Erythroblast (primary cell): ENCODE measurements around the gene TPK1.

ENCODE experiments used
- GATA1 ChIP-seq: IDR thresholded peaks from 2 replicates; pipeline ENCODE4 v1.6.1; 2011; ENCODE audit warnings: low read depth, mild to moderate bottlenecking, control low read depth, low read length, moderate library complexity
- POLR2A ChIP-seq: IDR thresholded peaks from 2 replicates; pipeline ENCODE4 v1.6.1; 2011; ENCODE audit warnings: mild to moderate bottlenecking, low read length

DNA sequence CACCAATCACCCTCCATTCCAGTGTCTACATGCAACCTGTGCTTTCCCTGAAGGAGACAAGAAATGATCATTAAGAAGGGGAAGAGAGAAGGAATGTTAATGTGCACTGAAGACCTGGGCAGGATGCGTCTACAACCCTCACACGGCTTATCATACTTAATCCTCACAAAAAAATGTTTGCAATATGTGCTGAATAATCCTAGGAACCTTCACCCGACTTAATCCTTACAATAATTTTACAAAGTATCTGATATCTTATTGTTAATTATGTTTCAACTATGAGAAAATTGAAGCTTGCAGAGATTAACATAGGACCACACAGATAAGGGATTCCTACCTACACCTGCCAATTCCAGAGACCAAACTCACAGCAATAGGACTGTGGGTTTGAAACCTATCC, 287.3 kb downstream of the TPK1 start:
- TF ChIP-seq POLR2A (no peak), GATA1 (no peak)
